GM12878 (cell line): ENCODE measurements around the gene C3orf49. TPM values are rescaled to one million over a fixed set of nuclear protein-coding genes. Genes with fewer than 3 reads are reported as not detected.

Source experiments
- ATAC-seq: fragments of 200-7000 bp; cut with Tn5 transposase; 3 replicates; pipeline ENCODE4 v1.9.1; 2020; ENCODE audit warnings: mild to moderate bottlenecking, moderate library complexity
- BruUV-seq: library from RNA; stranded (reverse); fragments of 400-500 nt; replicated peaks from 2 replicates; lab custom pipeline; 2021; lab: Mats Ljungman, UMichigan
- CTCF ChIA-PET: fragments of 300-600 bp; sonication (Branson Sonifier 250); formaldehyde crosslinking; extraction: SDS; loops from one replicate; lab custom pipeline; 2021; ENCODE audit warnings: inconsistent platforms; lab: Yijun Ruan, JAX
- POLR2A ChIA-PET: fragments of 350-600 bp; formaldehyde crosslinking; extraction: SDS; loops from one replicate; lab custom pipeline; 2021; ENCODE audit warnings: inconsistent platforms; lab: Charles Lee
- RAD21 ChIA-PET: fragments of 300-600 bp; sonication (Branson Sonifier 250); formaldehyde crosslinking; loops from one replicate; lab custom pipeline; 2023; ENCODE audit warnings: antibody characterized with exemption; ENCODE audit not compliant: unreplicated experiment; lab: Charles Lee
- SMC1A ChIA-PET: fragments of 300-600 bp; sonication (Branson Sonifier 250); formaldehyde crosslinking; loops from one replicate; lab custom pipeline; 2023; ENCODE audit not compliant: unreplicated experiment, uncharacterized antibody; lab: Charles Lee
- DNase-seq: peaks from one replicate; pipeline ENCODE4 v3.0.0-alpha.2; 2011; ENCODE audit warnings: low read depth, low spot score
- FAIRE-seq: peaks from 3 replicates; lab custom pipeline; 2011; peaks lifted over from hg19 to GRCh38; lab: Jason Lieb, UNC
- H2AFZ ChIP-seq: 2 replicates; pipeline ENCODE4 v1.6.0; 2011; ENCODE audit warnings: low read depth, low read length, control low read depth; ENCODE audit not compliant: control insufficient read depth
- H3K27ac ChIP-seq: 2 replicates; pipeline ENCODE4 v1.5.1; 2011; ENCODE audit warnings: control low read depth; ENCODE audit not compliant: control insufficient read depth, insufficient read depth
- H3K27me3 ChIP-seq, 2 experiments: replicated peaks in 1 of 2; 2 replicates each; pipeline versions ENCODE4 v1.6.0 to v1.6.1; 2011; ENCODE audit warnings: low read length in 1 of 2; ENCODE audit not compliant: control insufficient read depth in 2 of 2, insufficient read depth in 2 of 2
- H3K36me3 ChIP-seq, 2 experiments: 2 replicates each; pipeline ENCODE4 v1.5.1; 2011; ENCODE audit warnings: low read length in 1 of 2; ENCODE audit not compliant: control insufficient read depth in 2 of 2, insufficient read depth in 2 of 2
- H3K4me1 ChIP-seq: 2 replicates; pipeline ENCODE4 v1.6.1; 2011; ENCODE audit warnings: mild to moderate bottlenecking, low read length, moderate library complexity, mixed read lengths; ENCODE audit not compliant: control insufficient read depth, insufficient read depth
- H3K4me2 ChIP-seq: 2 replicates; pipeline ENCODE4 v1.6.0; 2011; ENCODE audit warnings: control low read depth; ENCODE audit not compliant: control insufficient read depth, insufficient read depth
- H3K4me3 ChIP-seq: fragments of 200-600 bp; sonication (generic); 2 replicates; pipeline ENCODE4 v1.5.1; 2016
- H3K79me2 ChIP-seq: 2 replicates; pipeline ENCODE4 v1.6.0; 2011; ENCODE audit warnings: low read length; ENCODE audit not compliant: control insufficient read depth, insufficient read depth
- H3K9ac ChIP-seq: 2 replicates; pipeline ENCODE4 v1.8.0; 2011; ENCODE audit warnings: low read length, control low read depth, mixed read lengths; ENCODE audit not compliant: control insufficient read depth, insufficient read depth
- H3K9me3 ChIP-seq: replicated peaks from 3 replicates; pipeline ENCODE4 v1.5.1; 2011; ENCODE audit warnings: mild to moderate bottlenecking, low read length; ENCODE audit not compliant: control insufficient read depth, insufficient read depth
- H4K20me1 ChIP-seq: 2 replicates; pipeline ENCODE4 v1.6.0; 2011; ENCODE audit not compliant: control insufficient read depth, insufficient read depth
- BCLAF1 ChIP-seq: fragments of 450-650 bp; IDR thresholded peaks from 2 replicates; pipeline ENCODE4 v1.6.1; 2017; ENCODE audit warnings: antibody characterized with exemption, mild to moderate bottlenecking, moderate library complexity
- BHLHE40 ChIP-seq, 2 experiments: fragments of 450-650 bp in 1 of 2; IDR thresholded peaks; 2 replicates each; pipeline ENCODE4 v1.6.1; 2011 to 2017; ENCODE audit warnings: low read depth in 2 of 2, borderline replicate concordance in 1 of 2, improper control_type of control experiment in 1 of 2, low read length in 1 of 2, mild to moderate bottlenecking in 1 of 2
- E2F4 ChIP-seq: IDR thresholded peaks from 2 replicates; pipeline ENCODE4 v1.6.1; 2012; ENCODE audit warnings: low read depth, low read length, improper control_type of control experiment
- ELK1 ChIP-seq: IDR thresholded peaks from 2 replicates; pipeline ENCODE4 v1.6.1; 2012; ENCODE audit warnings: low read depth, low read length, improper control_type of control experiment
- ETV6 ChIP-seq, 2 experiments: fragments of 450-650 bp in 1 of 2; IDR thresholded peaks in 1 of 2; conservative IDR thresholded peaks in 1 of 2; 2 replicates each; pipeline ENCODE4 v1.6.1; 2014; ENCODE audit warnings: antibody characterized with exemption in 1 of 2, borderline replicate concordance in 1 of 2, low read depth in 1 of 2, mild to moderate bottlenecking in 1 of 2, moderate library complexity in 1 of 2
- KDM1A ChIP-seq: fragments of 200-600 bp; sonication (generic); IDR thresholded peaks from 2 replicates; pipeline ENCODE4 v1.6.1; 2016; ENCODE audit warnings: borderline replicate concordance
- MTA2 ChIP-seq: fragments of 450-650 bp; IDR thresholded peaks from 2 replicates; pipeline ENCODE4 v1.6.1; 2016; ENCODE audit warnings: low read depth, mild to moderate bottlenecking, moderate library complexity
- RELB ChIP-seq: fragments of 450-650 bp; IDR thresholded peaks from 2 replicates; pipeline ENCODE4 v1.6.1; 2017; ENCODE audit warnings: low read depth, mild to moderate bottlenecking, moderate library complexity
- SMC3 ChIP-seq: IDR thresholded peaks from 2 replicates; pipeline ENCODE4 v1.6.1; 2011; ENCODE audit warnings: low read length, improper control_type of control experiment, borderline replicate concordance
- USF1 ChIP-seq: IDR thresholded peaks from 2 replicates; pipeline ENCODE4 v1.6.1; 2011; ENCODE audit warnings: borderline replicate concordance, low read depth, mild to moderate bottlenecking, moderate library complexity, mixed read lengths, low read length; ENCODE audit not compliant: insufficient read depth; ENCODE audit errors: extremely low read length
- ZBED1 ChIP-seq: IDR thresholded peaks from 2 replicates; pipeline ENCODE4 v1.6.1; 2016; ENCODE audit warnings: borderline replicate concordance
- ZNF274 ChIP-seq: IDR thresholded peaks from one replicate; pipeline ENCODE4 v1.8.0; 2011; ENCODE audit not compliant: insufficient read length, insufficient read depth
- ZNF384 ChIP-seq: IDR thresholded peaks from 2 replicates; pipeline ENCODE4 v1.6.1; 2012; ENCODE audit warnings: low read depth, mild to moderate bottlenecking, low read length, improper control_type of control experiment, borderline replicate concordance
- WGBS: methylation state at CpG from one replicate; pipeline ENCODE4 v1.1.6; 2016; ENCODE audit warnings: low lambda C conversion rate; ENCODE audit not compliant: insufficient replicate concordance, insufficient coverage; ENCODE audit errors: missing lambda C conversion rate; 5-methylcytosine and 5-hydroxymethylcytosine counted together
- in situ Hi-C: fragments of 300-500 bp; cut with MboI; formaldehyde crosslinking; loops from 9 replicates; pipeline ENCODE4 v1.14.3; 2018; ENCODE audit warnings: mixed read lengths
- intact Hi-C: fragments of 100-400 bp; cut with micrococcal nuclease; formaldehyde crosslinking; loops from one replicate; pipeline ENCODE4 v1.14.2; 2022; ENCODE audit not compliant: unreplicated experiment
- polyA plus RNA-seq, 11 experiments: library from polyadenylated mRNA; depleted of rRNA in 4 of 11; unstranded in 6 of 11; stranded (reverse) in 5 of 11; fragments of >200 nt; fragmentation: Nextera tagmentation in 4 of 11; fragmentation: Illumina TruSeq in 1 of 11; extraction: Ambion mirVana in 4 of 11; extraction: Trizol in 1 of 11; gene quantifications; 1 replicate in 1 of 11; 2 replicates in 10 of 11; pipeline versions ENCODE4 v1.2.1 to v1.2.3, GENCODE V29; 2011 to 2016; ENCODE audit warnings: inconsistent platforms in 2 of 11, missing spikeins in 2 of 11, low read depth in 1 of 11
- total RNA-seq, 4 experiments: library from RNA; depleted of rRNA in 3 of 4; stranded (reverse); fragments of >200 nt in 3 of 4; fragmentation: Illumina TruSeq in 1 of 4; extraction: Trizol in 1 of 4; gene quantifications; 2 replicates each; pipeline versions ENCODE4 v1.2.1 to v1.2.3, GENCODE V29; 2013 to 2021

C3orf49 gene
- total and polyA plus RNA-seq, 10 of the 15 experiments (the other 5 are each of a cell fraction or from before 2014, with no cell fraction given), result 0.21 TPM; not detected in 9

- ATAC-seq (no peak), DNase-seq (no peak), FAIRE-seq (no peak)
- BruUV-seq, result no TSS peak
- intact Hi-C loops (no loop called here), in situ Hi-C loops (no loop called here)
- H3K4me3 ChIP-seq, result no peak overlapping the region
- peaks cover 61% of the 10 kb centered on the region for H3K79me2 ChIP-seq
- H3K9me3 ChIP-seq, result no peaks in the 10 kb centered on the region
- H3K4me1 ChIP-seq, result peaks cover 4% of the 10 kb centered on the region; the same call in 1 of the 2 replicates
- ChIA-PET POLR2A (no interaction called here), RAD21 (interaction anchor here (0.6 kb wide), 1 partner anchor 13 kb away, joined by 3 read pairs; no protein-coding TSS in a partner anchor), SMC1A (interaction anchor here (0.8 to 1.5 kb wide), 7 partner anchors 8 to 108 kb away, joined by 3 to 5 read pairs (median 3); no protein-coding TSS in a partner anchor), CTCF (interaction anchor here (0.6 to 1.4 kb wide), 6 partner anchors 9 to 182 kb away, joined by 3 to 4 read pairs (median 3); no protein-coding TSS in a partner anchor)
- 98% methylated on average over 3 of the region's 3 CpGs for WGBS
- no peaks in the 10 kb centered on the region for H4K20me1 ChIP-seq
- H3K36me3 ChIP-seq, result no peaks in the 10 kb centered on the region
- H3K4me2 ChIP-seq, result peak overlapping the region; percentile 42; the same call in 1 of the 2 replicates
- no peak for TF ChIP-seq KDM1A
- TF ChIP-seq SMC3, result no peak
- no peak for TF ChIP-seq RELB
- TF ChIP-seq ETV6 (conservative IDR thresholded peaks at IDR 0.05 in 1 of 2, IDR thresholded peaks at IDR 0.05 in 1 of 2; ENCODE audit: borderline replicate concordance in 1 of 2, low read depth in 1 of 2), result no peak
- no peak for TF ChIP-seq BHLHE40 (IDR thresholded peaks at IDR 0.05; ENCODE audit: borderline replicate concordance in 1 of 2, low read depth in 2 of 2, low read length in 1 of 2)
- no peak for TF ChIP-seq ZNF274
- TF ChIP-seq USF1, result no peak
- TF ChIP-seq BCLAF1, result no peak
- no peak for TF ChIP-seq E2F4
- TF ChIP-seq ELK1, result no peak
- TF ChIP-seq ZNF384, result no peak
- no peak for TF ChIP-seq ZBED1
- TF ChIP-seq MTA2, result no peak
- H3K9ac ChIP-seq, result no peak overlapping the region
- no peak overlapping the region for H2AFZ ChIP-seq
- no peaks in the 10 kb centered on the region for H3K27me3 ChIP-seq
- no peak overlapping the region for H3K27ac ChIP-seq
These were observed 51.0 kb downstream of the C3orf49 start for GRCh38 chr3:63869940-63870614.
